NB4 (cell line): Measurements from ENCODE around the gene DBI.

Experiments used
- MYC ChIP-seq: IDR thresholded peaks from 2 replicates; pipeline ENCODE4 v1.6.1; 2011; ENCODE audit warnings: low read depth, low read length
- POLR2A ChIP-seq: IDR thresholded peaks from 2 replicates; pipeline ENCODE4 v1.6.1; 2011; ENCODE audit warnings: mild to moderate bottlenecking; ENCODE audit not compliant: insufficient read length; ENCODE audit errors: extremely low read depth
- TF ChIP-seq, protein P1 (sequence below): IDR thresholded peaks from one replicate; pipeline ENCODE4 v1.5.1; 2012; ENCODE audit warnings: low read depth, low read length
- TF ChIP-seq, protein P2 (sequence below): IDR thresholded peaks from 2 replicates; pipeline ENCODE4 v1.6.1; 2011; ENCODE audit warnings: low read depth, low read length

DNA sequence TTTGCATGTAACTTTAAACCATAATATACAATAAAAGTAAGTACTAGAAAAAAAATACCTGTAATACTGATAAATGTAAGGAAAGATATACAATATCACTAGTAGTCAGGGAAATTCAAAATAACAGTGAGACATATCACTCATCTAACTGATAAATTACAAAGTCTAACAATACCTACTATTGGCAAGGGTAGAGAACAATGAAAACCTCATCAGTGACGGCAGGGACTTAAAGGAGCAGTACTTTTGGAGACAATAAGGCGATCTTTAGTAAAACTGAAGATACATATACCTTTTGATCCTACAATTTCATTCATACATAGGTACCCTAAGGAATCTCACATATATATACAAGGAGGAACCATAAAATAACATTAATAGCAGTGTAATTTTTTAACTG lies 25.1 kb upstream of the DBI start:
- TF ChIP-seq, protein P1, sequence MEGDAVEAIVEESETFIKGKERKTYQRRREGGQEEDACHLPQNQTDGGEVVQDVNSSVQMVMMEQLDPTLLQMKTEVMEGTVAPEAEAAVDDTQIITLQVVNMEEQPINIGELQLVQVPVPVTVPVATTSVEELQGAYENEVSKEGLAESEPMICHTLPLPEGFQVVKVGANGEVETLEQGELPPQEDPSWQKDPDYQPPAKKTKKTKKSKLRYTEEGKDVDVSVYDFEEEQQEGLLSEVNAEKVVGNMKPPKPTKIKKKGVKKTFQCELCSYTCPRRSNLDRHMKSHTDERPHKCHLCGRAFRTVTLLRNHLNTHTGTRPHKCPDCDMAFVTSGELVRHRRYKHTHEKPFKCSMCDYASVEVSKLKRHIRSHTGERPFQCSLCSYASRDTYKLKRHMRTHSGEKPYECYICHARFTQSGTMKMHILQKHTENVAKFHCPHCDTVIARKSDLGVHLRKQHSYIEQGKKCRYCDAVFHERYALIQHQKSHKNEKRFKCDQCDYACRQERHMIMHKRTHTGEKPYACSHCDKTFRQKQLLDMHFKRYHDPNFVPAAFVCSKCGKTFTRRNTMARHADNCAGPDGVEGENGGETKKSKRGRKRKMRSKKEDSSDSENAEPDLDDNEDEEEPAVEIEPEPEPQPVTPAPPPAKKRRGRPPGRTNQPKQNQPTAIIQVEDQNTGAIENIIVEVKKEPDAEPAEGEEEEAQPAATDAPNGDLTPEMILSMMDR: no peak
- TF ChIP-seq POLR2A: no peak
- TF ChIP-seq, protein P2, sequence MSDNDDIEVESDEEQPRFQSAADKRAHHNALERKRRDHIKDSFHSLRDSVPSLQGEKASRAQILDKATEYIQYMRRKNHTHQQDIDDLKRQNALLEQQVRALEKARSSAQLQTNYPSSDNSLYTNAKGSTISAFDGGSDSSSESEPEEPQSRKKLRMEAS: no peak
- TF ChIP-seq MYC: no peak
